ENCODE data around the gene CNKSR1.

CNKSR1 gene, protein sequence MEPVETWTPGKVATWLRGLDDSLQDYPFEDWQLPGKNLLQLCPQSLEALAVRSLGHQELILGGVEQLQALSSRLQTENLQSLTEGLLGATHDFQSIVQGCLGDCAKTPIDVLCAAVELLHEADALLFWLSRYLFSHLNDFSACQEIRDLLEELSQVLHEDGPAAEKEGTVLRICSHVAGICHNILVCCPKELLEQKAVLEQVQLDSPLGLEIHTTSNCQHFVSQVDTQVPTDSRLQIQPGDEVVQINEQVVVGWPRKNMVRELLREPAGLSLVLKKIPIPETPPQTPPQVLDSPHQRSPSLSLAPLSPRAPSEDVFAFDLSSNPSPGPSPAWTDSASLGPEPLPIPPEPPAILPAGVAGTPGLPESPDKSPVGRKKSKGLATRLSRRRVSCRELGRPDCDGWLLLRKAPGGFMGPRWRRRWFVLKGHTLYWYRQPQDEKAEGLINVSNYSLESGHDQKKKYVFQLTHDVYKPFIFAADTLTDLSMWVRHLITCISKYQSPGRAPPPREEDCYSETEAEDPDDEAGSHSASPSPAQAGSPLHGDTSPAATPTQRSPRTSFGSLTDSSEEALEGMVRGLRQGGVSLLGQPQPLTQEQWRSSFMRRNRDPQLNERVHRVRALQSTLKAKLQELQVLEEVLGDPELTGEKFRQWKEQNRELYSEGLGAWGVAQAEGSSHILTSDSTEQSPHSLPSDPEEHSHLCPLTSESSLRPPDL
- long read RNA-seq = 0 reads

DNA sequence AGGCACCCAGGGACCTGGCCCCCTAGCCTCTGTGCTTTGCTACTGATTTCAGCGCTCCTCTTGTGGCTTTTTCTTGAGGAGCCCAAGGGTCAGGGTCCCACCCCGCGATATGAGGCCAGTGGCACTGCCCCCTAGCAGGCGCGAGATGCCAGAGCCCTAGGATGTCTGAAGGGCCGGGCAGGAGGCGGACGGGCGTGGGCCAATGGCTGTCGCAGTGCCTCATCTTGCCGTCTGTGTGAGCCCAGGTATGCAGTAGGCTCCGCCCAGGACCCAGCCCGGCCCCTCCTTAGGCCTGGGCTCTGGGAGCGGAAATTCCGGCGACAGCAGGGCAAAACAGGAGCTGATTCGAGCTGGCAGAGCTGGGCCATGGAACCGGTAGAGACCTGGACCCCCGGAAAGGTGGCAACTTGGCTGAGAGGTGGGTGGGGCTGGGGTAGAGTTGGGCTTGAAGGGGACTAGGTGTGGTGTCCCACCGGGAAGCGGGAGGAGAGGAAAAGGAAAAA, at the start of gene CNKSR1:
CNKSR1 (plus strand) TSS at position 310 of the 503 bp plus-strand sequence; CDS start at position 367, 57 bp downstream.
- Histone ChIP-seq H3K27ac (replicated peaks) (no peak within 1 kb of the TSS), H3K4me3 (replicated peaks; ENCODE audit: insufficient read depth, low read length) (no peak within 1 kb of the TSS), H3K27me3 (ENCODE audit: insufficient read depth, poor library complexity, severe bottlenecking) (no peaks in the 10 kb centered on the region)
- no peak for DNase-seq (ENCODE audit: low read depth in 1 of 2, low spot score in 1 of 2)
- TF ChIP-seq SPI1 (IDR thresholded peaks at IDR 0.05; ENCODE audit: borderline replicate concordance, low read depth) (no peak), GABPA (IDR thresholded peaks at IDR 0.05; ENCODE audit: low read depth) (no peak), POLR2AphosphoS5 (IDR thresholded peaks at IDR 0.05; ENCODE audit: low read depth) (no peak)
- TF ChIP-seq, protein P1, sequence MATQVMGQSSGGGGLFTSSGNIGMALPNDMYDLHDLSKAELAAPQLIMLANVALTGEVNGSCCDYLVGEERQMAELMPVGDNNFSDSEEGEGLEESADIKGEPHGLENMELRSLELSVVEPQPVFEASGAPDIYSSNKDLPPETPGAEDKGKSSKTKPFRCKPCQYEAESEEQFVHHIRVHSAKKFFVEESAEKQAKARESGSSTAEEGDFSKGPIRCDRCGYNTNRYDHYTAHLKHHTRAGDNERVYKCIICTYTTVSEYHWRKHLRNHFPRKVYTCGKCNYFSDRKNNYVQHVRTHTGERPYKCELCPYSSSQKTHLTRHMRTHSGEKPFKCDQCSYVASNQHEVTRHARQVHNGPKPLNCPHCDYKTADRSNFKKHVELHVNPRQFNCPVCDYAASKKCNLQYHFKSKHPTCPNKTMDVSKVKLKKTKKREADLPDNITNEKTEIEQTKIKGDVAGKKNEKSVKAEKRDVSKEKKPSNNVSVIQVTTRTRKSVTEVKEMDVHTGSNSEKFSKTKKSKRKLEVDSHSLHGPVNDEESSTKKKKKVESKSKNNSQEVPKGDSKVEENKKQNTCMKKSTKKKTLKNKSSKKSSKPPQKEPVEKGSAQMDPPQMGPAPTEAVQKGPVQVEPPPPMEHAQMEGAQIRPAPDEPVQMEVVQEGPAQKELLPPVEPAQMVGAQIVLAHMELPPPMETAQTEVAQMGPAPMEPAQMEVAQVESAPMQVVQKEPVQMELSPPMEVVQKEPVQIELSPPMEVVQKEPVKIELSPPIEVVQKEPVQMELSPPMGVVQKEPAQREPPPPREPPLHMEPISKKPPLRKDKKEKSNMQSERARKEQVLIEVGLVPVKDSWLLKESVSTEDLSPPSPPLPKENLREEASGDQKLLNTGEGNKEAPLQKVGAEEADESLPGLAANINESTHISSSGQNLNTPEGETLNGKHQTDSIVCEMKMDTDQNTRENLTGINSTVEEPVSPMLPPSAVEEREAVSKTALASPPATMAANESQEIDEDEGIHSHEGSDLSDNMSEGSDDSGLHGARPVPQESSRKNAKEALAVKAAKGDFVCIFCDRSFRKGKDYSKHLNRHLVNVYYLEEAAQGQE (IDR thresholded peaks at IDR 0.05; ENCODE audit: insufficient replicate concordance, low read depth) = no peak
- TF ChIP-seq, protein P2, sequence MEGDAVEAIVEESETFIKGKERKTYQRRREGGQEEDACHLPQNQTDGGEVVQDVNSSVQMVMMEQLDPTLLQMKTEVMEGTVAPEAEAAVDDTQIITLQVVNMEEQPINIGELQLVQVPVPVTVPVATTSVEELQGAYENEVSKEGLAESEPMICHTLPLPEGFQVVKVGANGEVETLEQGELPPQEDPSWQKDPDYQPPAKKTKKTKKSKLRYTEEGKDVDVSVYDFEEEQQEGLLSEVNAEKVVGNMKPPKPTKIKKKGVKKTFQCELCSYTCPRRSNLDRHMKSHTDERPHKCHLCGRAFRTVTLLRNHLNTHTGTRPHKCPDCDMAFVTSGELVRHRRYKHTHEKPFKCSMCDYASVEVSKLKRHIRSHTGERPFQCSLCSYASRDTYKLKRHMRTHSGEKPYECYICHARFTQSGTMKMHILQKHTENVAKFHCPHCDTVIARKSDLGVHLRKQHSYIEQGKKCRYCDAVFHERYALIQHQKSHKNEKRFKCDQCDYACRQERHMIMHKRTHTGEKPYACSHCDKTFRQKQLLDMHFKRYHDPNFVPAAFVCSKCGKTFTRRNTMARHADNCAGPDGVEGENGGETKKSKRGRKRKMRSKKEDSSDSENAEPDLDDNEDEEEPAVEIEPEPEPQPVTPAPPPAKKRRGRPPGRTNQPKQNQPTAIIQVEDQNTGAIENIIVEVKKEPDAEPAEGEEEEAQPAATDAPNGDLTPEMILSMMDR (IDR thresholded peaks at IDR 0.05; ENCODE audit: insufficient read depth, low read length) = no peak

DNA sequence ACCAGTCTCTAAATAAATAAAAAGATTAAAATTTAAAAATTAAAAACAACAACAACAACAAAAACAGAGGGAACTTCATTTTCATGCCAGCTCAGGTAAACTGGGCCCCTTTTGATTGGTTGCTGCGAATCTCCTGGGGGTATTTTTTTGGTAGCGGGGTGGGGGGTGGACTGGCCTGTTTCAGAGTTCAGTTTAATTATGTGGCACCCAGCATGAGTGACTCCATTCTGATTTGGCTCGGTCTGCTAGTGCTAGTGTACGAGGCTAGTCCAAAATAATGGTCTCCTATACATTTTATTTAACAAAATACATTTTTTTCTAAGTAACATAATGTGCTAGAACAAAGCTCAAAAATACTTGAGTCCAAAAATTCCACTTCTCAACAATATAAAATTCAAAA, 47.5 kb upstream of the CNKSR1 start:
- DNase-seq (ENCODE audit: low read depth in 1 of 2, low spot score in 1 of 2) = no peak
- no peak for TF ChIP-seq GABPA (IDR thresholded peaks at IDR 0.05; ENCODE audit: low read depth)
- no peak for TF ChIP-seq SPI1 (IDR thresholded peaks at IDR 0.05; ENCODE audit: borderline replicate concordance, low read depth)
- TF ChIP-seq, protein P1 (IDR thresholded peaks at IDR 0.05; ENCODE audit: insufficient replicate concordance, low read depth) = no peak
- TF ChIP-seq POLR2AphosphoS5 (IDR thresholded peaks at IDR 0.05; ENCODE audit: low read depth) = no peak
- TF ChIP-seq, protein P2 (IDR thresholded peaks at IDR 0.05; ENCODE audit: insufficient read depth, low read length) = no peak
- Histone ChIP-seq H3K27me3 (ENCODE audit: insufficient read depth, poor library complexity, severe bottlenecking) (no peaks in the 10 kb centered on the region), H3K27ac (replicated peaks) (no peak overlapping the region), H3K4me3 (replicated peaks; ENCODE audit: insufficient read depth, low read length) (no peak overlapping the region)

DNA sequence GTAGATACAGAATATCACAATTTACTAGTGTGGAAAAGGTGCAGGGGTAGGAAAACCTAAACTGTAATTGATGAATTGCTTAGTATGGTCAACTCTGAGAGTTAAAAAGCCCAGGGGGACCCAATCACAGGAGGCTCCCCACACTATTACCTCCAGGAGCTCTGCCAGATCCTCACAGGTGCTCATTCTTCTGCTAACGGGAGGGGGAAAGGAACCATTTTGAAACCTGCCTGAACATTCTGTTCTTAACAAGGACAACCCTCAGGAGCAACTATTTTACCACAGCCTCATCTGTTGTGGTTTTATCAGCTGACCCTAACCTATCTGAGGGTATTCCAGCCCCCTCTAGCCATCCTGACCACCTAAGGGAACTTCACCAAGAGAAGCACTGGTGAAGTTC, 46.6 kb upstream of the CNKSR1 start:
- no peaks in the 10 kb centered on the region for H3K27me3 ChIP-seq (ENCODE audit: insufficient read depth, poor library complexity, severe bottlenecking)
- TF ChIP-seq GABPA (IDR thresholded peaks at IDR 0.05; ENCODE audit: low read depth) (no peak), POLR2AphosphoS5 (IDR thresholded peaks at IDR 0.05; ENCODE audit: low read depth) (no peak), SPI1 (IDR thresholded peaks at IDR 0.05; ENCODE audit: borderline replicate concordance, low read depth) (no peak)
- TF ChIP-seq, protein P2 (IDR thresholded peaks at IDR 0.05; ENCODE audit: insufficient read depth, low read length) = no peak
- TF ChIP-seq, protein P1 (IDR thresholded peaks at IDR 0.05; ENCODE audit: insufficient replicate concordance, low read depth) = no peak

More for the DNA sequence above, 46.6 kb upstream of the CNKSR1 start:
- no peak overlapping the region for H3K27ac ChIP-seq (replicated peaks)
- DNase-seq (ENCODE audit: low read depth in 1 of 2, low spot score in 1 of 2) = no peak
- H3K4me3 ChIP-seq (replicated peaks; ENCODE audit: insufficient read depth, low read length) = no peak overlapping the region
